Spinal cord (tissue), 10 donors: ENCODE results near the gene ZNF77. TPM values are rescaled to one million over a fixed set of nuclear protein-coding genes. Genes with fewer than 3 reads are reported as not detected.
A peak's percentile ranks its signal among the peaks of the same experiment; 100 is the strongest.

Experiments used
- DNase-seq, 6 donors: peaks; one replicate each; pipeline versions ENCODE4 v3.0.0 to v3.0.0-alpha.2; 2013 to 2015; ENCODE audit warnings: low spot score in 6 of 6, low read depth in 4 of 6
- H3K27ac ChIP-seq: one replicate; pipeline ENCODE4 v1.5.1; 2013; ENCODE audit warnings: low read depth, low read length, control low read depth
- H3K27me3 ChIP-seq: one replicate; pipeline ENCODE4 v1.6.1; 2013; ENCODE audit warnings: low read length; ENCODE audit not compliant: control insufficient read depth, insufficient read depth
- H3K36me3 ChIP-seq: one replicate; pipeline ENCODE4 v1.6.1; 2013; ENCODE audit warnings: low read length; ENCODE audit not compliant: control insufficient read depth, insufficient read depth
- H3K4me1 ChIP-seq: one replicate; pipeline ENCODE4 v1.6.1; 2013; ENCODE audit warnings: low read length; ENCODE audit not compliant: control insufficient read depth, insufficient read depth
- H3K4me3 ChIP-seq: one replicate; pipeline ENCODE4 v1.5.1; 2013; ENCODE audit warnings: low read depth, low read length, control low read depth
- H3K9me3 ChIP-seq: one replicate; pipeline ENCODE4 v1.6.1; 2013; ENCODE audit warnings: low read length; ENCODE audit not compliant: control insufficient read depth, insufficient read depth
- WGBS: methylation state at CpG from one replicate; pipeline ENCODE4 v1.1.5; 2013; ENCODE audit warnings: missing lambda C conversion rate; ENCODE audit not compliant: insufficient coverage; 5-methylcytosine and 5-hydroxymethylcytosine counted together
- polyA plus RNA-seq, 2 donors: library from polyadenylated mRNA; unstranded; fragments of 120-200 nt; gene quantifications; one replicate each; pipeline ENCODE4 v1.2.1, GENCODE V29; 2013; ENCODE audit not compliant: insufficient read length in 2 of 2
- total RNA-seq, 2 donors: library from RNA; depleted of rRNA in 1 of 2; stranded (reverse); fragments of 120-200 nt in 1 of 2; fragments of >200 nt in 1 of 2; gene quantifications; one replicate each; pipeline versions ENCODE4 v1.2.3 to v1.2.4, GENCODE V29; 2013 to 2014
- donor health status: healthy.

Gene ZNF77
- total and polyA plus RNA-seq, 4 donors, result 5.9 to 14.2 (median 7.6) TPM

- Histone ChIP-seq H3K36me3 (no peaks in the 10 kb centered on the region), H3K4me1 (peaks cover 48% of the 10 kb centered on the region), H3K4me3 (peak overlapping the region; percentile 37), H3K27ac (peak overlapping the region; percentile 76), H3K9me3 (no peaks in the 10 kb centered on the region), H3K27me3 (peaks cover 3% of the 10 kb centered on the region)
- peak in 4 of 6 donors; percentile 71 to 96 (median 87) for DNase-seq
- 7% methylated on average over 23 of the region's 24 CpGs for WGBS
Observed at GRCh38 chr19:2983351-2984214, 38.8 kb upstream of the ZNF77 start.

- H3K4me3 ChIP-seq, result no peak overlapping the region
- no peaks in the 10 kb centered on the region for H3K36me3 ChIP-seq
- DNase-seq, result peak in 4 of 6 donors; percentile 74 to 97 (median 84)
- H3K4me1 ChIP-seq, result peaks cover 50% of the 10 kb centered on the region
- no peaks in the 10 kb centered on the region for H3K9me3 ChIP-seq
- WGBS, result 16% methylated on average over 8 of the region's 10 CpGs
- H3K27me3 ChIP-seq, result peaks cover 3% of the 10 kb centered on the region
- H3K27ac ChIP-seq, result peak overlapping the region; percentile 43
Observed at GRCh38 chr19:2982983-2983350, 38.2 kb upstream of the ZNF77 start.

GRCh38 chr19:2982561-2982960, 37.8 kb upstream of the ZNF77 start:
- 17% methylated on average over 8 of the region's 8 CpGs for WGBS
- Histone ChIP-seq H3K4me1 (peaks cover 50% of the 10 kb centered on the region), H3K4me3 (no peak overlapping the region), H3K36me3 (no peaks in the 10 kb centered on the region), H3K9me3 (no peaks in the 10 kb centered on the region), H3K27me3 (peaks cover 3% of the 10 kb centered on the region), H3K27ac (peak overlapping the region; percentile 43)
- no peak for DNase-seq

- DNase-seq, result no peak
- 82% methylated on average over 4 of the region's 5 CpGs for WGBS
- no peaks in the 10 kb centered on the region for H3K9me3 ChIP-seq
- H3K4me1 ChIP-seq, result peaks cover 50% of the 10 kb centered on the region
- H3K36me3 ChIP-seq, result no peaks in the 10 kb centered on the region
- no peak overlapping the region for H3K4me3 ChIP-seq
- no peak overlapping the region for H3K27ac ChIP-seq
- H3K27me3 ChIP-seq, result peaks cover 3% of the 10 kb centered on the region
Observed at GRCh38 chr19:2981898-2982297, 37.1 kb upstream of the ZNF77 start.

GRCh38 chr19:2978772-2979171, 34.0 kb upstream of the ZNF77 start:
- DNase-seq, result no peak
- Histone ChIP-seq H3K4me3 (no peak overlapping the region), H3K4me1 (peaks cover 54% of the 10 kb centered on the region), H3K27ac (no peak overlapping the region), H3K9me3 (no peaks in the 10 kb centered on the region), H3K36me3 (no peaks in the 10 kb centered on the region), H3K27me3 (peaks cover 18% of the 10 kb centered on the region)
- WGBS, result no CpG with 5 or more reads among the region's 9 CpGs

- no peak overlapping the region for H3K27ac ChIP-seq
- 80% methylated on average over 11 of the region's 11 CpGs for WGBS
- DNase-seq, result no peak
- H3K9me3 ChIP-seq, result no peaks in the 10 kb centered on the region
- H3K4me1 ChIP-seq, result peaks cover 49% of the 10 kb centered on the region
- peaks cover 18% of the 10 kb centered on the region for H3K27me3 ChIP-seq
- H3K4me3 ChIP-seq, result no peak overlapping the region
- no peaks in the 10 kb centered on the region for H3K36me3 ChIP-seq
Observed at GRCh38 chr19:2978166-2978767, 33.5 kb upstream of the ZNF77 start.

- WGBS, result 43% methylated on average over 7 of the region's 10 CpGs
- Histone ChIP-seq H3K4me1 (peaks cover 43% of the 10 kb centered on the region), H3K27ac (no peak overlapping the region), H3K9me3 (no peaks in the 10 kb centered on the region), H3K36me3 (no peaks in the 10 kb centered on the region), H3K27me3 (peaks cover 18% of the 10 kb centered on the region), H3K4me3 (peak overlapping the region; percentile 56)
- DNase-seq, result no peak
Observed at GRCh38 chr19:2977746-2978138, 33.0 kb upstream of the ZNF77 start.

GRCh38 chr19:2977001-2977745, 32.4 kb upstream of the ZNF77 start, which contains the start of gene TLE6:
TSS of gene TLE6 (plus strand) at chr19:2977564. CDS start at chr19:2978234, 670 bp downstream.
- H3K4me1 ChIP-seq, result peaks cover 38% of the 10 kb centered on the region
- H3K4me3 ChIP-seq, result peak within 1 kb of the TSS; percentile 56
- peaks cover 18% of the 10 kb centered on the region for H3K27me3 ChIP-seq
- H3K9me3 ChIP-seq, result no peaks in the 10 kb centered on the region
- no peaks in the 10 kb centered on the region for H3K36me3 ChIP-seq
- DNase-seq, result peak in 5 of 6 donors; percentile 81 to 98 (median 86)
- 0% methylated on average over 39 of the region's 51 CpGs for WGBS
- H3K27ac ChIP-seq, result no peak within 1 kb of the TSS

GRCh38 chr19:2976609-2977000, 31.8 kb upstream of the ZNF77 start:
- Histone ChIP-seq H3K27me3 (peaks cover 18% of the 10 kb centered on the region), H3K36me3 (no peaks in the 10 kb centered on the region), H3K4me1 (peaks cover 38% of the 10 kb centered on the region), H3K27ac (no peak overlapping the region), H3K4me3 (peak overlapping the region; percentile 56), H3K9me3 (no peaks in the 10 kb centered on the region)
- peak in 1 of 6 donors; percentile 53 for DNase-seq
- WGBS, result 4% methylated on average over 10 of the region's 15 CpGs
